ENCODE data around the gene ARHGAP5. TPM values are rescaled to one million over a fixed set of nuclear protein-coding genes. Genes with fewer than 3 reads are reported as not detected.

The ARHGAP5 gene
- total and polyA plus RNA-seq, 2 experiments from 2014 or later, result 22.1 to 72.6 TPM

- TF ChIP-seq ZNF462 (CRISPR knock-in tag; IDR thresholded peaks at IDR 0.05), result no peak
Measured at GRCh38 chr14:32142754-32143437, 65.8 kb downstream of the ARHGAP5 start (continued).

- Mint-ChIP-seq H3K4me1 (peaks cover 13% of the 10 kb centered on the region), H3K36me3 (ENCODE audit: low read depth) (peaks cover 48% of the 10 kb centered on the region; the same call in 2 of the 3 replicates), H3K27ac (peak overlapping the region; percentile 51), H3K4me3 (no peak overlapping the region), H3K9me3 (no peaks in the 10 kb centered on the region; the same call in 2 of the 3 replicates), H3K27me3 (ENCODE audit: insufficient read depth, low read depth, poor library complexity) (peaks cover 3% of the 10 kb centered on the region)
- Histone ChIP-seq H3K4me3 (no peak overlapping the region), H3K36me3 (ENCODE audit: insufficient read depth) (peaks cover 3% of the 10 kb centered on the region; the same call in 1 of the 2 replicates), H3K4me1 (ENCODE audit: insufficient read depth) (peaks cover 8% of the 10 kb centered on the region; the same call in 1 of the 2 replicates), H3K27ac (ENCODE audit: low read depth) (no peak overlapping the region; the same call in 1 of the 2 replicates), H3K27me3 (ENCODE audit: insufficient read depth) (no peaks in the 10 kb centered on the region), H4K20me1 (replicated peaks; ENCODE audit: insufficient read depth) (no peaks in the 10 kb centered on the region), H3F3A (replicated peaks; ENCODE audit: low read depth) (no peaks in the 10 kb centered on the region), H2AFZ (no peak overlapping the region), H3K79me2 (replicated peaks; ENCODE audit: insufficient read depth) (peaks cover 3% of the 10 kb centered on the region; the same call in 1 of the 2 replicates), H3K9me2 (ENCODE audit: insufficient read depth) (no peaks in the 10 kb centered on the region), H3K4me2 (no peak overlapping the region)
- ATAC-seq (no peak), DNase-seq (ENCODE audit: low spot score) (no peak)
- no peak for TF ChIP-seq POLR2AphosphoS5 (IDR thresholded peaks at IDR 0.05; ENCODE audit: low read depth)
- TF ChIP-seq ETS1 (IDR thresholded peaks at IDR 0.05), result no peak
- no peak for TF ChIP-seq ZNF462 (CRISPR knock-in tag; IDR thresholded peaks at IDR 0.05)
- no peak for TF ChIP-seq ZNF114 (CRISPR knock-in tag; IDR thresholded peaks at IDR 0.05)
- no peak for TF ChIP-seq CTCF (conservative IDR thresholded peaks at IDR 0.05; ENCODE audit: low read depth in 2 of 2)
Measured at GRCh38 chr14:32150392-32150791, 73.3 kb downstream of the ARHGAP5 start.
